WTC11 (cell line): ENCODE measurements around the gene CCDC88A.

ENCODE experiments used
- NFYB ChIP-seq: sonication (generic); formaldehyde crosslinking; conservative IDR thresholded peaks from 2 replicates; pipeline ENCODE4 v1.8.0; 2022; ENCODE audit warnings: low read depth, missing genetic modification reagents
- NR3C1 ChIP-seq: sonication (generic); formaldehyde crosslinking; conservative IDR thresholded peaks from 2 replicates; pipeline ENCODE4 v1.8.1; 2023; ENCODE audit warnings: low read depth, mild to moderate bottlenecking, missing genetic modification reagents
- SP1 ChIP-seq: sonication (generic); formaldehyde crosslinking; conservative IDR thresholded peaks from 2 replicates; pipeline ENCODE4 v1.8.1; 2022; ENCODE audit warnings: missing genetic modification reagents
- ZBTB43 ChIP-seq: sonication (generic); formaldehyde crosslinking; IDR thresholded peaks from 2 replicates; pipeline ENCODE4 v1.8.1; 2023; ENCODE audit warnings: mild to moderate bottlenecking, missing genetic modification reagents
- TF ChIP-seq, protein P1 (sequence below): sonication (generic); formaldehyde crosslinking; IDR thresholded peaks from 2 replicates; pipeline ENCODE4 v1.8.0; 2022; ENCODE audit warnings: mild to moderate bottlenecking, missing genetic modification reagents

DNA sequence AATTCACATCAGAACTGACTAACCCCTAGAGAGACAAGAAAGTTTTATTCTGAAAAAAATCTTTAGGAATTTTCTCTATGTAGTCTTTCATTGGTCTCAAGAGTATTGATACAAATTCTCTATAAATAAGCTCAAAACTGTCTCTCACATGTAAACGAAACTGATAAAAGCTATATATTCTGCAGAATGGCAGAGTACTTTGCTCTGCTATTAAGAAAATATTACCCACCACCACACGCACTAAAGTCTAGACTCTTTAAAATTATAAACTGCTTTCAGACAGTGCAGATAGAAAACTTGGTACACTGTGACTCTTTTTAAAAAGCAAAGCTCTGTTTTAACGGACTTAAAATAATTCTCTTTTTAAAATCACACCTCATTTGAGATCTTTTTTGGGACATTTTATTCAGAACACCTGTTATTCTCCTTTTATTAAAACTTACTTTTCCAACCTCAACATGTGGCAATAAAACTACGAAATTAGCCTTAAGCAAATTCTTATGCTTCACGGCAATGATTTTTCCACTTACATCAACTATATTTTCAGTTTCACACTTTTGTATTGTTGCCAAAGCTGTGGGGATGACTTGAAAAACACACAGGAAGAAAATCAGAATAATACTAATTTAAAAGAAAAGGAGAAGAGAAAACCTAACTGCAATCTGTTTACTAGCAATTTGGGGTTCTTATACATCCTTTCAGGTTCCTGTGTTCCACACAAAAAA lies 58.0 kb downstream of the CCDC88A start:
- TF ChIP-seq NR3C1 (CRISPR knock-in tag) = no peak
- TF ChIP-seq, protein P1, sequence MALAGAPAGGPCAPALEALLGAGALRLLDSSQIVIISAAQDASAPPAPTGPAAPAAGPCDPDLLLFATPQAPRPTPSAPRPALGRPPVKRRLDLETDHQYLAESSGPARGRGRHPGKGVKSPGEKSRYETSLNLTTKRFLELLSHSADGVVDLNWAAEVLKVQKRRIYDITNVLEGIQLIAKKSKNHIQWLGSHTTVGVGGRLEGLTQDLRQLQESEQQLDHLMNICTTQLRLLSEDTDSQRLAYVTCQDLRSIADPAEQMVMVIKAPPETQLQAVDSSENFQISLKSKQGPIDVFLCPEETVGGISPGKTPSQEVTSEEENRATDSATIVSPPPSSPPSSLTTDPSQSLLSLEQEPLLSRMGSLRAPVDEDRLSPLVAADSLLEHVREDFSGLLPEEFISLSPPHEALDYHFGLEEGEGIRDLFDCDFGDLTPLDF (CRISPR knock-in tag) = no peak
- TF ChIP-seq SP1 = no peak
- TF ChIP-seq ZBTB43 = no peak
- TF ChIP-seq NFYB (CRISPR knock-in tag) = no peak
